GM19452 (cell line): ENCODE results near the gene ZFP64.
"Not testable (repeated sequence)": the region's sequence is repeated elsewhere in the genome, so short reads cannot be mapped to it uniquely, and the experiment has no call there.

Experiments
- ATAC-seq: cut with Tn5 transposase; IDR thresholded peaks from one replicate; pipeline ENCODE4 v1.9.1; 2021; ENCODE audit not compliant: unreplicated experiment

Gene ZFP64

DNA sequence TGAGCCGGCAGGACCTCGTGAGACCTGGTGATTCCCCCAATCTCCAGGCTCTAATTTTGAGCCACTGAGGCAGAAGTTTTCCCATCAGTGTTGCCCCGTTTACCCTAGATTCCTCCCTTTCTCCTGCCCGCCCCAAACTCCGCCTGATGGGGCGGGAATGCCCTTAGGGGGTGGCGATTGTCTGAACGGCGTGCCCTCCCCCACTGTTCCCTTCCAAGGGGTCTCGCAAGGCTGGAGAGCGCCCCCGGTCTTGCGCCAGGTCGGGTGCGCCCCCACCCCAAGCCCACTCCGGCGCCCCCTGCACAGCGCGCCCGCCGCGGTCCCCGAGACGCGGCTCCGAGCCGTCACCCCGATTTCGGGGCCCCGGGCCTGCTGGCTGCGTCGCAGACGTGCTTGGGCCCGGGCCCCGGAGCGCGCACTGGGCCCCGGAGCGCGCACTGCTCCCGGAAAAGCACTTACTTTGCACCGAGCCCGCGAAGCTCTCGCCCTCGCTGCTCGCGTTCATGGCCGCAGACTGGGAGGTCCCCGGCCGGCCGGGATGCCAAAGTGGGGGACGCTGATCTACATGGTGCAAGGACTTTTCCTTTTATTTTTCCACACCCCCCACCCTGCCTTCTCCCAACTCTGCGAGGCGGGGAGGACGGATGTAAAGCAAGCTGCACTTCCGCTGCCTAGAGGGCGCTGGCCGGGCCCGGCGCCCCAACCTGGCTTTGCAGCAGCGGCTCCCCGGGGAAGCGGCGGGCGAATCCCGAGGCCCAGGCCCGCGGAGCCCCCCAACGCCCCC, at the start of gene ZFP64:
Gene ZFP64, minus strand, starts transcription at position 648 of the 784 bp plus-strand sequence. Its CDS starts 143 bp downstream, at position 505.
- ATAC-seq: peak; percentile 79

DNA sequence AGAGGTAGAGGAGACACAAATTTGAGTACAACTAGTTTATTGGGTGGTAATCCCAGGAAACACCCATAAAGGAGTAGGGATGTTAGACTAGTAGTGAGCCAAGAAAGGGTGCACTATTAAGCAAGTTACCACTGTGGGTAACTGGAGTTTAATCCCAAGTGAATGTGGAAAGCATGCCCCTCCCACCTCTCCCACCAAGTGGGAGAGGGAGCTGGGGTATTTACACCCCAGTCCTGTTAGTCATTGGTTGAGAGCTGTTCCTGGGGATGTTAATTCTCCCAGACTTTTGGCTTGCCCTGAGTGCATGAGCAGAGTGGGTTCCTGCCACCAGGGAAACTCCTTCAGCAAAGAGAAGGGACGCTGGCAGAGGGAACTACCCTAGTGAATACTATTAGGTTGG, 49.2 kb upstream of the ZFP64 start:
- no peak for ATAC-seq

- ATAC-seq: no peak
Measured at GRCh38 chr20:52239102-52239501, 47.5 kb upstream of the ZFP64 start.

GRCh38 chr20:52236292-52236691, 44.7 kb upstream of the ZFP64 start:
- ATAC-seq: no peak

- no peak for ATAC-seq
Measured at GRCh38 chr20:52235129-52235528, 43.5 kb upstream of the ZFP64 start.

- ATAC-seq: no peak
Measured at GRCh38 chr20:52234302-52235045, 42.9 kb upstream of the ZFP64 start.

- ATAC-seq: no peak
Measured at GRCh38 chr20:52231230-52231746, 39.7 kb upstream of the ZFP64 start.

DNA sequence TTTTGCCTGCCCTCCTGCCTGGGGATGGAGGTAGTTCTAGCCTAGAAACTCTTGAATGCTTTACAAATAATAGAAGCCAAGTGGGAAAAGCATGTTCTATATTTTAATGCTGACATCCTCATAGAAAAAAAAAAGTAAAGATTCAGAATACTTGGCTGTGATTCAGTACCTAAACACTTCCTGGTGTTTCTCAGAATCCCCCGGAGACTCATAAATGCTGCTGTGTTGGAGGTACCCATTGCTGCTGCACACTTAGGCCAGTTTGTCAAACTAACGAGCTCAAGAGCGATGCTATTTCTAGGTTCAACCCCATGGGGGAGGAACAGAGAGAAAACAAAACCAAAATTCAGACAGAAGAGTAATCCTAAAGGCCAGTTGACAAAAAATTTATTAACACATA, 38.8 kb upstream of the ZFP64 start:
- no peak for ATAC-seq

DNA sequence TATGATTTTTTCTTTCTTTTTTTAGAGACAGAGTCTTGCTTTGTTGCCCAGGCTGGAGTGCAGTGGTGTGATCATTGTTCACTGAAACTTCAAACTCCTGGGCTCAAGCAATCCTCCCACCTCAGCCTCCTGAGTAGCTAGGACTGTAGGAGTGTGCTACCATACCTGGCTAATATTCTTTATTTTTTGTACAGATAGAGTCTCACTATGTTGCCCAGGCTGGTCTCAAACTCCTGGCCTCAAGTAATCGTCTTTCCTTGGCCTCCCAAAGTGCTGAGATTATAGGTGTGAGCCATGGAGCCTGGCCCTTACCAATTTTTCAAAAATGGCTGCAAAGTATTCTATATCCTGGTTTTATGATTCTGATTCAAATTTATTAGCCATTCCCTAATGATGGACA, 37.8 kb upstream of the ZFP64 start:
- not testable (repeated sequence) for ATAC-seq

DNA sequence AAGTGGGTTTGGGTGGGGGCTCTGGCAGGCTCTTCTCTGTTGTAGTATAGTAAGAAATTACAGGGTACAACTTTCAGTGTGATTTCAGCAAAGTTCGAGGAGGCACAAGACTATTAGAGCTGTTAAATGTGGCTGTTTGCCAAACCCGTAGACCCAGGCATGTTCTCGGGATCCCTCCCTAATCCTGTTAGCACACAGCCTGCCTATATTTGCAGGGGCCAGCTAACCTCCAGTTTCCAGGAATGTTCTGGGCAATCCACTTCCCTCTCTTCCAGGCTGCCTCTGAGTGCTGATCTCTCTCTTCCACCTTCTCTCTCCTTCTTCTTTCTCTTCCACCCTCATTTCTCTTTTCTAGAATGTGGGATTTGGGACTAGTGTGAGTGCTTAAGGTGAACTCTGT, 34.8 kb upstream of the ZFP64 start:
- ATAC-seq: no peak

DNA sequence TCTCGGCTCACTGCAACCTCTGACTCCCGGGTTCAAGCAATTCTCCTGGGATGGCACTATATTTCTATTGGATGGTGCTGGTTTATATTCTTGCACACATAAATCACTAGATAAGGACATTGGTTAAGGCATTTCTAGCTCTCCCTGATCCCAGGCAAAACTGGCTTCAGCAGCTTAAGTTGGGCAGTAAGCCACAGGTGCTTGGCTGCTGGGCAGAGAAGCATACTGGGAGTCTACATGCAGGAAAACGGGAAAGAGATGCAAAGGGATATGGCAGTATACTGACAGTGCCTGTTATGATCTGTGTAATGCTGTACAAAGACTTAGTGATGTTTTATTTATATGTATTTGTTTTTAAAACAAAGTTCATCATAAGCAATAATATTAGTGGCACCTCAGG, 33.3 kb upstream of the ZFP64 start:
- ATAC-seq: no peak

- ATAC-seq: not testable (repeated sequence)
Measured at GRCh38 chr20:52221362-52221761, 29.8 kb upstream of the ZFP64 start.

GRCh38 chr20:52220891-52221290, 29.3 kb upstream of the ZFP64 start:
- ATAC-seq: not testable (repeated sequence)

DNA sequence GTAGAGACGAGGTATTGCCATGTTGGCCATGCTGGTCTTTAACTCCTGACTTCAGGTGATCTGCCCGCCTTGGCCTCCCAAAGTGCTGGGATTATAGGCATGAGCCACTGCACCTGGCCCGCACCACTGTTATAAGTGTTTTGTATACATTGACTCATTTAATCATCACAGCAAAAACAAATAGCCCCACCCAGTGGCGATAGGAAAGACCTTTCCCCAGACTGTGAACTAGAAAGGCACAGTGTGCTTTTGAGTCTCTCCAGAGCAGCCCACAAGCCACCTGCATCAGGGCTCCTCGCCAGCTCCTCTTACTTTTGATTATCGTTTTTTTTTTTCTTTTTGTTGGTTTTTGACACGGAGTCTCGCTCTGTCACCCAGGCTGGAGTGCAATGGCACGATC, 27.9 kb upstream of the ZFP64 start:
- no peak for ATAC-seq

DNA sequence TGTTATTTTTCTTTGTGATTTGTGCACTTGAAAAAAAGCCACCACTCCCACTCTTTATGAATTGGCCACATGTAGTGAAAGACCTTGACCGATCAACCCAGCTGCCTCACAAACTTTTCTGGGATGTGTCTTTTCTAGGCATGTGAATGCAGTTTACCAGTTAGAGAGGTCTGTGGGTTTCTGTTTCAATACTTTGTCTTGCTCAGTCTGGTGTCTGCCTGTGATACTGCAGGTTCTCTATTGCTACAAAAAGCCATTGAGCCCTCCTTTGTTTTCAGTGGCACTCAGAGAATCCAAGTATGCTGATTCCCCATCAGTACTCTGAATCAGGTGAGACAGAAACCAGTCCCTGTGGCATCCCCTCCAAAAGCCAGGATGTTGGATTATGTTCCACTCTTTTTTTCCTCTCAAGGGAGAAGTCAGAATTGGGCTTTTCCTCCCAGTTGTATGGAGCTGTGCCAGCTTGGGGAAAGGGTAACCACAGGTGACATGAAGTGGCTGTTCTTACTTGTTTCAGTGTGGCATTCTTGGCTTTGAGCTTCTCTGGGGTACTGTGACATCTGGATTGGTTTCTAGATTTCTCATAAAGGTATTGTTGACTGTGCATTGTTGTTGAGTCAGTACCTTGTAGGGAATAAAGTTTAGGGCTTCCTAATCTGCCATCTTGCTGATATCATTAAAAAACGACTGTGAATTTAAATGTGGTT, 26.3 kb upstream of the ZFP64 start:
- ATAC-seq: no peak

DNA sequence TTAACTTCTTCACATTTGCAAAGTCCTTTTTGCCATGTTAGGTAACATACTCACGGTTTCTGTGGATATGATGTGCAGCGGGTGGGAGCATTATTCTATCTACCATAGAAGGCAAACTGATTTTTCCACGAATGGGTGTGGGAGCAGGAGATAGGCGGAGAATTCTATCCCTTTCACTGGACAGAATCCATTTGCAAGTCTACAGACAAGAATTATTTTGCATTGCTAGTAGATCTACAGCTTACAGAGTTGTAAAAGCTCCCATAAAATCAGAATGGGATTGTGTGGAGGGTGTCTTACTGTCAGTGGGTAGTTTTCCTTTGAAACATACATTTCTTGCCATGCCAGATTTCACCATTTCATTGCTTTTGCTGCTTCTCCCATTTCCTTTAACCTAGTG, 22.4 kb upstream of the ZFP64 start:
- ATAC-seq: no peak

DNA sequence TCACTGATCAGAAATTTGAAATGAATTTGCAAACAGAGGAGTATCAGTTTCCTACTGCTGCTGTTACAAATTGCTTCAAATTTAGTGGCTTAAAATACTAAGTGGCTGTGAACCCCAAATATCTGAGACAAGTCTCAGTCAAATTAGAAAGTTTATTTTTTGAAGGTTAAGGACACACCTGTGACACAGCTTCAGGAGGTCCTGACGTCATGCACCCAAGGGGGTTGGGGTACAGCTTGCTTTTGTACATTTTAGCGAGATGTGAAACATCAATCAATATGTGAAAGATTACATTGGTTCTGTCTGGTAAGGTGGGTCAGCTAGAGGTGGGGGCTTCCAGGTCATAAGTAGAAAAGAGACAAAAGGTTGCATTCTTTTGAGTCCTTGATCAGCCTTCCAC, 21.4 kb upstream of the ZFP64 start:
- ATAC-seq: no peak

- ATAC-seq: no peak
Measured at GRCh38 chr20:52210037-52210990, 18.7 kb upstream of the ZFP64 start.

- no peak for ATAC-seq
Measured at GRCh38 chr20:52209154-52209571, 17.6 kb upstream of the ZFP64 start.

DNA sequence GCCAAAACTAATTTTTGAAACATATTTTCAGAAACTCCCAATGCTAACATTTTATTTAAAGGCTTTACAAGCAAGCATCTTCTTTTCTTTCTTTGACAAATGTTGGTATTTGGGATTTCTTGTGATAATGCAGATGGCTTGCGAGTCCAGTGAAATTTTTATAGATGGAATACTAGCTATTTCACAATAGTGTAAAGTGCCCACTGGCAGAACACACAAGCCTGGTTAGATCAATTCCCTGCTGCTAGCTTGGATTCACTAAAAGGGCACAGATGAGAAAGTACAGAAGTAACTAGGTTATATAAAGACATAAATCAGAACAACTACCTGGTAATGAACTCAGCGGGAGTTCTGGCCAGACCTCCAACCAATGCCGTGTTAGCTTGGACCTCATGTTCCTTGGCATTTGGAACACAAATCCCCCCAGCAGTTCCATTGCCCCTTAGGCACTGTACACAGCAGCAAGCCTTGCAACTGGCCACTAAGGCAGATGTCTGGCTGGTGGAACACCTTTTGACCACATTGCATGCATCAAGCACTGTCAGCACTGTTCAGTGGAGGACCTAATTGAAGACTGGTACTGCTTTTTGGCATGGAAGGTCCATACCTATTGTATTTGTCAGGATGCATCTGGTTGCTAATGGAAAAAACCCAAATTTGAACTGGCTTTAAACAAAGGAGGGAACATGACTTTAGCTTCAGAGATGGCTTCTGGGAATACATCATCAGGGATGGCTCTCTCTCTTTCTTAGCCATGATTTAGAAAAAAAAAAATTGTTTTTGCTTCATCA, 15.6 kb upstream of the ZFP64 start:
- ATAC-seq: no peak
